Breast epithelium (tissue), 4 donors: Measurements from ENCODE around the gene C11orf98. TPM values are rescaled to one million over a fixed set of nuclear protein-coding genes. Genes with fewer than 3 reads are reported as not detected.
"Not testable (repeated sequence)": the region's sequence is repeated elsewhere in the genome, so short reads cannot be mapped to it uniquely, and the experiment has no call there.

Experiments
- DNase-seq, 2 donors: peaks; one replicate each; pipeline ENCODE4 v3.0.0-alpha.2; 2019; ENCODE audit warnings: low spot score in 2 of 2
- H3K27ac ChIP-seq, 2 donors: fragments of 200-600 bp; sonication (generic) in 1 of 2; one replicate each; pipeline ENCODE4 v1.5.1; 2016 to 2019; ENCODE audit warnings: mild to moderate bottlenecking in 1 of 2
- H3K27me3 ChIP-seq, 2 donors: fragments of 200-600 bp; sonication (generic) in 1 of 2; one replicate each; pipeline versions ENCODE4 v1.5.1 to v1.6.0; 2017 to 2019; ENCODE audit warnings: control low read depth in 1 of 2, mild to moderate bottlenecking in 1 of 2
- H3K36me3 ChIP-seq: fragments of 200-600 bp; one replicate; pipeline ENCODE4 v1.5.1; 2019
- H3K4me1 ChIP-seq, 2 donors: fragments of 200-600 bp; sonication (generic); one replicate each; pipeline ENCODE4 v1.5.1; 2016 to 2019; ENCODE audit warnings: control low read depth in 1 of 2
- H3K4me3 ChIP-seq, 3 donors: fragments of 200-600 bp; sonication (generic); 1 replicate in 2 of 3; 2 replicates in 1 of 3; pipeline ENCODE4 v1.5.1; 2016 to 2019; ENCODE audit warnings: mild to moderate bottlenecking in 3 of 3, moderate library complexity in 2 of 3
- H3K9me3 ChIP-seq, 2 donors: fragments of 200-600 bp; sonication (generic) in 1 of 2; one replicate each; pipeline ENCODE4 v1.5.1; 2016 to 2019; ENCODE audit warnings: control low read depth in 1 of 2
- POLR2A ChIP-seq: fragments of 450-650 bp; IDR thresholded peaks from one replicate; pipeline ENCODE4 v1.6.1; 2016; ENCODE audit warnings: antibody characterized with exemption, mild to moderate bottlenecking, moderate library complexity
- POLR2AphosphoS5 ChIP-seq, 3 donors: sonication (generic); formaldehyde crosslinking; IDR thresholded peaks; one replicate each; pipeline ENCODE4 v1.6.1; 2017; ENCODE audit warnings: antibody characterized with exemption in 3 of 3
- intact Hi-C: fragments of 100-400 bp; cut with DNase I; formaldehyde crosslinking; loops from one replicate; pipeline ENCODE4 v1.15.1; 2023; ENCODE audit warnings: low total_unique reads
- total RNA-seq, 3 donors: library from RNA; depleted of rRNA; stranded (reverse); fragments of >200 nt; gene quantifications; one replicate each; pipeline ENCODE4 v1.1.0, GENCODE V29; 2016
- TF ChIP-seq, protein P1 (sequence below), 3 donors: fragments of 450-650 bp; IDR thresholded peaks; one replicate each; pipeline ENCODE4 v1.5.1; 2016 to 2017; ENCODE audit warnings: antibody characterized with exemption in 3 of 3, mild to moderate bottlenecking in 3 of 3, moderate library complexity in 3 of 3

The C11orf98 gene
- total RNA-seq, 3 donors from 2014 or later: 22.9 to 42.9 (median 25.2) TPM

DNA sequence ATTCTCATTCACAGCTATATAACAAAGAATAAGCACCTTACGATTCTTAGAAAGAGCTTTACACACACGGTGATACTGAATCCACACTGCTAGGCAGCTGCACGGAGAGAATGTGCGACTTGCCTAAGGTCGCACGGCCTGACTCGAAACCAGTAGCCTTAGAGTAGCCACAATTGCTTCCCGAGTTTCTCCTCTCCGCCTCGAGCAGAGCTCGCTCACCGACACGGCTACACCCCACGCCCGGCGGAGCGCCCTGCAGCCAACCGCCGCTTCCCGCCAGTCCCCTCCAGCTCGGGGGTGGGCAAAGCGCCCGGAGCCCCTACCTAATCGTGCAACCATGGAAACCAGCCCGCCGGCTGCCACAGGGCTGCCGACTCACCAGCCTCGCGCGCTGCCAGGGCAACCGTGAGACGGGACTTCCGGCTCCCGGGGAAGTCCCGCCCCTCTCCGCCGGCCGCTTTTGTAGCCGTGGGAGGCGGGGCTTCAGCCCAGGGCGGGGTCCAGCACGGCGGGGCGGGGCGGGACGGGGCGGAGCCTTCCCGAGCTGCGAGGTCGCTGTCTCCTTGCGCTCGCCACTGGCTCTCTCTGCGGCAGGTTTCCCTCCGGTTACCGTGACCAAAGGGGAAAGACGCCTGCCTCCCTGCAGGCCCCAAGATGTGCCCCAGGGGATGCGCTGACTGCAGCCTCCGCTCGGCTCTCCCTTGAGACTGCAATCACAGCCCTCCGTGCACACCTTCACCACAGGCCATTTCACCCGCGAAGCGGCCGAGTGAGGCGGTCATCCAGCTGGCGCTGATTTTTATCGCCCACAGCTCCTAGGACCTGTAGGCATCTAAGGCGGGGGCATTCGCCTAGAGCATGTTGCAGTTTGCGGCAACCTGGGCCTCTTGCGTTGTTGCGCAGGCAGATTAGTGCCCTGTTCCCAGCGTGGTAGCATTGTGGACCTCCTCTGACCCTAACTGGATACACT lies 41.2 kb upstream of the C11orf98 start:
- Histone ChIP-seq H3K9me3 (no peaks in the 10 kb centered on the region), H3K36me3 (no peaks in the 10 kb centered on the region), H3K4me1 (peaks cover 3 to 16% of the 10 kb centered on the region in 2 donors), H3K27ac (peak overlapping the region; percentile 83 to 92), H3K27me3 (no peaks in the 10 kb centered on the region), H3K4me3 (peak overlapping the region; percentile 64 to 87 (median 75))
- intact Hi-C loops: no loop called here
- DNase-seq: peak; percentile 91 to 94
- peak; percentile 50 to 64 (median 64) for TF ChIP-seq POLR2AphosphoS5 (IDR thresholded peaks at IDR 0.05)
- TF ChIP-seq POLR2A: no peak

DNA sequence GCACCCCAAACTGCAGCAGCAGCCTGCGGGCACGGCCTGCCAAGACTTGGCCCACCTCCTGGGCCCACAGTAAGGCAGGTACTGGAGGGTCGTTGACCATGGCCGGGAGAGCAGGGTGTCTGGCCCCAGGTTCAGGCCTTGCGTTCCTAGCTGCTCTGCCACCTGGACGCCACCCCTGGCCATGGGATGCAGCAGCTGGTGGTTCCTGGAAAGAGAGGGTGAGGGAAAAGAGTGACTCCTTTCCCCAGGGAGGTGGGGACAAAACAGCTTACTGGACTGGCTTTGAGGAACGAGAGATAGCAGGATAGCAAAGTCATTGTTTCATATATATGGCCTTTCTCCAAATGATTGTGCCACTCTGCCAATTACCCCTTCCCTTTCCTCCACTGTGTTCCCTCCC lies 40.4 kb upstream of the C11orf98 start:
- no peaks in the 10 kb centered on the region for H3K27me3 ChIP-seq
- peaks cover 3 to 16% of the 10 kb centered on the region in 2 donors for H3K4me1 ChIP-seq
- TF ChIP-seq POLR2AphosphoS5 (IDR thresholded peaks at IDR 0.05): no peak
- H3K9me3 ChIP-seq: no peaks in the 10 kb centered on the region
- peak overlapping the region; percentile 64 to 87 (median 75) for H3K4me3 ChIP-seq
- DNase-seq: no peak
- intact Hi-C loops: no loop called here
- H3K36me3 ChIP-seq: no peaks in the 10 kb centered on the region
- H3K27ac ChIP-seq: peak overlapping the region; percentile 83 to 92

DNA sequence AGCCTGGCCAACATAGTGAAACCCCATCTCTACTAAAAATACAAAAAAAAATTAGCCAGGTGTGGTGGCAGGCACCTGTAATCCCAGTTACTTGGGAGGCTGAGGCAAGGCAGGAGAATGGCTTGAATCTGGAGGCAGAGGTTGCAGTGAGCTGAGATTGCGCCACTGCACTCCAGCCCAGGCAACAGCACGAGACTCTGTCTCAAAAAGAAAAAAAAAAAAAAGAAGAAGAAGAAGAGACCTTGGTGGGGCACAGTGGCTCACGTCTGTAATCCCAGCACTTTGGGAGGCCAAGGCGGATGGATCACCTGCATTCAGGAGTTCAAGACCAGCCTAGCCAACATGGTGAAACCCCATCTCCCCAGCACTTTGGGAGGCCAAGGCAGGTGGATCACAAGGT lies 38.9 kb upstream of the C11orf98 start:
- H3K27me3 ChIP-seq, DNase-seq, H3K9me3 ChIP-seq, H3K4me3 ChIP-seq, H3K36me3 ChIP-seq, H3K27ac ChIP-seq, intact Hi-C loops: not testable (repeated sequence)
- peaks cover 3 to 16% of the 10 kb centered on the region in 2 donors for H3K4me1 ChIP-seq

GRCh38 chr11:62702246-62702645 lies 37.2 kb upstream of the C11orf98 start:
- no peaks in the 10 kb centered on the region for H3K27me3 ChIP-seq
- H3K4me1 ChIP-seq: peaks cover 3 to 9% of the 10 kb centered on the region in 2 donors
- TF ChIP-seq POLR2AphosphoS5 (IDR thresholded peaks at IDR 0.05) (no peak), POLR2A (no peak)
- TF ChIP-seq, protein P1, sequence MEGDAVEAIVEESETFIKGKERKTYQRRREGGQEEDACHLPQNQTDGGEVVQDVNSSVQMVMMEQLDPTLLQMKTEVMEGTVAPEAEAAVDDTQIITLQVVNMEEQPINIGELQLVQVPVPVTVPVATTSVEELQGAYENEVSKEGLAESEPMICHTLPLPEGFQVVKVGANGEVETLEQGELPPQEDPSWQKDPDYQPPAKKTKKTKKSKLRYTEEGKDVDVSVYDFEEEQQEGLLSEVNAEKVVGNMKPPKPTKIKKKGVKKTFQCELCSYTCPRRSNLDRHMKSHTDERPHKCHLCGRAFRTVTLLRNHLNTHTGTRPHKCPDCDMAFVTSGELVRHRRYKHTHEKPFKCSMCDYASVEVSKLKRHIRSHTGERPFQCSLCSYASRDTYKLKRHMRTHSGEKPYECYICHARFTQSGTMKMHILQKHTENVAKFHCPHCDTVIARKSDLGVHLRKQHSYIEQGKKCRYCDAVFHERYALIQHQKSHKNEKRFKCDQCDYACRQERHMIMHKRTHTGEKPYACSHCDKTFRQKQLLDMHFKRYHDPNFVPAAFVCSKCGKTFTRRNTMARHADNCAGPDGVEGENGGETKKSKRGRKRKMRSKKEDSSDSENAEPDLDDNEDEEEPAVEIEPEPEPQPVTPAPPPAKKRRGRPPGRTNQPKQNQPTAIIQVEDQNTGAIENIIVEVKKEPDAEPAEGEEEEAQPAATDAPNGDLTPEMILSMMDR (IDR thresholded peaks at IDR 0.05): no peak
- no peaks in the 10 kb centered on the region for H3K9me3 ChIP-seq
- DNase-seq: no peak
- no peak overlapping the region for H3K4me3 ChIP-seq
- intact Hi-C loops: no loop called here
- H3K27ac ChIP-seq: no peak overlapping the region
- H3K36me3 ChIP-seq: no peaks in the 10 kb centered on the region

- peak overlapping the region in 1 of 2 donors; percentile 38 for H3K27ac ChIP-seq
- H3K27me3 ChIP-seq: no peaks in the 10 kb centered on the region
- TF ChIP-seq, protein P1 (IDR thresholded peaks at IDR 0.05): peak; percentile 45 to 72 (median 62)
- TF ChIP-seq POLR2A: no peak
- peak in 1 of 3 donors; percentile 23 for TF ChIP-seq POLR2AphosphoS5 (IDR thresholded peaks at IDR 0.05)
- intact Hi-C loops: loop anchor here (1.0 kb wide), 1 partner anchor 22 kb away; the partner anchor contains the start of gene LBHD1
- H3K4me1 ChIP-seq: no peaks in the 10 kb centered on the region
- no peaks in the 10 kb centered on the region for H3K36me3 ChIP-seq
- H3K4me3 ChIP-seq: no peak overlapping the region
- DNase-seq: peak; percentile 66 to 68
- no peaks in the 10 kb centered on the region for H3K9me3 ChIP-seq
These were observed 29.6 kb upstream of the C11orf98 start for GRCh38 chr11:62694455-62695167.

GRCh38 chr11:62693624-62694023 lies 28.6 kb upstream of the C11orf98 start:
- not testable (repeated sequence) for H3K27me3 ChIP-seq, H3K27ac ChIP-seq, H3K36me3 ChIP-seq, H3K9me3 ChIP-seq, DNase-seq, H3K4me3 ChIP-seq, H3K4me1 ChIP-seq
- intact Hi-C loops: loop anchor here (1.0 kb wide), 1 partner anchor 21 kb away; the partner anchor contains the start of gene LBHD1
